Brain microvascular endothelial cell (primary cell): ENCODE data around the gene ZNF232.
"Not testable (repeated sequence)": the region's sequence is repeated elsewhere in the genome, so short reads cannot be mapped to it uniquely, and the experiment has no call there.

ENCODE experiments used
- DNase-seq: peaks from one replicate; pipeline ENCODE4 v3.0.0-alpha.2; 2020
- H3K27ac ChIP-seq: fragments of 250-450 bp; sonication (Bioruptor Pico); 2 replicates; pipeline ENCODE4 v1.5.1; 2020; ENCODE audit warnings: mild to moderate bottlenecking, moderate library complexity
- H3K27me3 ChIP-seq: fragments of 250-450 bp; sonication (Bioruptor Pico); replicated peaks from 2 replicates; pipeline ENCODE4 v1.5.1; 2020; ENCODE audit warnings: mild to moderate bottlenecking
- H3K36me3 ChIP-seq: fragments of 250-450 bp; sonication (Bioruptor Pico); replicated peaks from 2 replicates; pipeline ENCODE4 v1.5.1; 2020; ENCODE audit warnings: mild to moderate bottlenecking
- H3K4me3 ChIP-seq: 2 replicates; pipeline ENCODE4 v1.5.1; 2011; ENCODE audit warnings: low read depth, mild to moderate bottlenecking, control low read depth, low read length, moderate library complexity
- in situ Hi-C: cut with HindIII; loops from 2 replicates; pipeline ENCODE4 v1.10.0; 2017; ENCODE audit warnings: low sequenced_read_pairs, low pct_ligation_motif_present
- TF ChIP-seq, protein P1 (sequence below): IDR thresholded peaks from 2 replicates; pipeline ENCODE4 v1.5.1; 2011; ENCODE audit warnings: low read depth, mild to moderate bottlenecking, moderate library complexity, low read length, control low read depth, inconsistent platforms; ENCODE audit errors: missing control alignments

The ZNF232 gene

DNA sequence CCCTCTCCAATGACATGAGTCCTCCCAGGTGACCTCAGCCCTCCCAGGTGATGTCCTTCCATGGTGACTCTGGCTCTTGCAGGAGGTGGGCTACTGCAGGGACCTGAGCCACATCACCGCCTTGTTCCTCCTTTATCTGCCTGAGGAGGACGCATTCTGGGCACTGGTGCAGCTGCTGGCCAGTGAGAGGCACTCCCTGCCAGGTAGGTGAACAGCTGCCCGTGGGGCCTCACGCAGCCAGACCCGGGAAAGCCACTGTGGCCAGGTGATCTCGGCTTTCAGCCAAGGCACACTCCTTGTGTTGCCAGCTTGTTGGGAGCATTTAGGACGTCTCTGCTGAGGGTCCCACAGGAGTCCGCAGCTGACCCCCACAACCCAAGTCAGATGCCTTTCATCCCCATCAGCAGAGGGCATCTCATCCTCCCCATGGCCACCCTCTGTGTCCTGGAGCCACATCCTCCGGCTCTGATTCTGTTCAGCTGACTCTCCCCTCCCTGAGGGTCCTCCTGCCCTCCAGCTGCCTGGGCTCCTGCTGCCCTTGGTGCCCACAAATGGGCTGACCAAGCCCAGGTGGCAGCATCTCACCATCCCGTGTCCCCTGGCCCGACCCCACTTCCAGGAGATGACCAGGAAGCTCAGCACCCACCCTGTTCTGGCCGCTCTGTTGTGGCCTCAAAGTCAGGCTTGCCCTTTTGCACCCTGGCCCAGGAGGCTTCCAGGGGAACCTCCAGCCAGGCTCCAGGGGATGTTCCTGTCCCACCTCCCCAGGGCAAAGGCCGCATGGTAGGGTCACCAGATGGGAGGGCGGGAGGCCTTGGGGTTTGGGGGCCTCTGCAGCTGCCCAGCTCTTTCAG is 24.3 kb upstream of the ZNF232 start:
- Histone ChIP-seq H3K27me3 (no peaks in the 10 kb centered on the region), H3K36me3 (no peaks in the 10 kb centered on the region), H3K27ac (no peak overlapping the region), H3K4me3 (no peak overlapping the region)
- TF ChIP-seq, protein P1, sequence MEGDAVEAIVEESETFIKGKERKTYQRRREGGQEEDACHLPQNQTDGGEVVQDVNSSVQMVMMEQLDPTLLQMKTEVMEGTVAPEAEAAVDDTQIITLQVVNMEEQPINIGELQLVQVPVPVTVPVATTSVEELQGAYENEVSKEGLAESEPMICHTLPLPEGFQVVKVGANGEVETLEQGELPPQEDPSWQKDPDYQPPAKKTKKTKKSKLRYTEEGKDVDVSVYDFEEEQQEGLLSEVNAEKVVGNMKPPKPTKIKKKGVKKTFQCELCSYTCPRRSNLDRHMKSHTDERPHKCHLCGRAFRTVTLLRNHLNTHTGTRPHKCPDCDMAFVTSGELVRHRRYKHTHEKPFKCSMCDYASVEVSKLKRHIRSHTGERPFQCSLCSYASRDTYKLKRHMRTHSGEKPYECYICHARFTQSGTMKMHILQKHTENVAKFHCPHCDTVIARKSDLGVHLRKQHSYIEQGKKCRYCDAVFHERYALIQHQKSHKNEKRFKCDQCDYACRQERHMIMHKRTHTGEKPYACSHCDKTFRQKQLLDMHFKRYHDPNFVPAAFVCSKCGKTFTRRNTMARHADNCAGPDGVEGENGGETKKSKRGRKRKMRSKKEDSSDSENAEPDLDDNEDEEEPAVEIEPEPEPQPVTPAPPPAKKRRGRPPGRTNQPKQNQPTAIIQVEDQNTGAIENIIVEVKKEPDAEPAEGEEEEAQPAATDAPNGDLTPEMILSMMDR: no peak
- in situ Hi-C loops: no loop called here
- DNase-seq: no peak

GRCh38 chr17:5135131-5135712 is 23.5 kb upstream of the ZNF232 start:
- DNase-seq, H3K27ac ChIP-seq, H3K4me3 ChIP-seq, H3K36me3 ChIP-seq, in situ Hi-C loops, H3K27me3 ChIP-seq: not testable (repeated sequence)

DNA sequence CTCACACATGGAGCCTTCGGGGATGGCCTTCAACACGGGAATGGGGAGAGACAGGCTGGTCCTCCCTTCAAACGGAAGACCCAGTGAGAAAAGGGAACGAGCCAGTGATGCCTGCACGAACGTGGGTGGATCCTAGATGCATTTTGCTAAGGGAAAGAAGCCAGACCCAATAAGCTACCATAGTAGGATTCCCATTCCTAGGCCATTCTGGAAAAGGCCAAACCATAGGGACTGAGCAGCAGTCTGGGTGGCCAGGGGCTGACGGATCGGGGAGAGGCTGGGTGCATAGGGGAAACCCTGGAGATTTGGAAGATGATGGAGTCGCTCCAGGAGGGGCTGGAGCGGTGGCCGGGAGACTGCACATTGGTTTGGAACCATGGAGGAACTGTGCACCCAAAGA is 22.9 kb upstream of the ZNF232 start:
- not testable (repeated sequence) for DNase-seq

GRCh38 chr17:5133961-5134360 is 22.3 kb upstream of the ZNF232 start:
- H3K27me3 ChIP-seq, DNase-seq, H3K27ac ChIP-seq, in situ Hi-C loops, H3K36me3 ChIP-seq, H3K4me3 ChIP-seq: not testable (repeated sequence)

More for the DNA sequence above, 22.9 kb upstream of the ZNF232 start:
- H3K4me3 ChIP-seq, H3K27me3 ChIP-seq, H3K36me3 ChIP-seq, in situ Hi-C loops, H3K27ac ChIP-seq: not testable (repeated sequence)

GRCh38 chr17:5133311-5133710 is 21.6 kb upstream of the ZNF232 start:
- TF ChIP-seq, protein P1: no peak
- H3K27me3 ChIP-seq: no peaks in the 10 kb centered on the region
- no peaks in the 10 kb centered on the region for H3K36me3 ChIP-seq
- DNase-seq: no peak
- no peak overlapping the region for H3K4me3 ChIP-seq
- H3K27ac ChIP-seq: no peak overlapping the region
- in situ Hi-C loops: no loop called here

DNA sequence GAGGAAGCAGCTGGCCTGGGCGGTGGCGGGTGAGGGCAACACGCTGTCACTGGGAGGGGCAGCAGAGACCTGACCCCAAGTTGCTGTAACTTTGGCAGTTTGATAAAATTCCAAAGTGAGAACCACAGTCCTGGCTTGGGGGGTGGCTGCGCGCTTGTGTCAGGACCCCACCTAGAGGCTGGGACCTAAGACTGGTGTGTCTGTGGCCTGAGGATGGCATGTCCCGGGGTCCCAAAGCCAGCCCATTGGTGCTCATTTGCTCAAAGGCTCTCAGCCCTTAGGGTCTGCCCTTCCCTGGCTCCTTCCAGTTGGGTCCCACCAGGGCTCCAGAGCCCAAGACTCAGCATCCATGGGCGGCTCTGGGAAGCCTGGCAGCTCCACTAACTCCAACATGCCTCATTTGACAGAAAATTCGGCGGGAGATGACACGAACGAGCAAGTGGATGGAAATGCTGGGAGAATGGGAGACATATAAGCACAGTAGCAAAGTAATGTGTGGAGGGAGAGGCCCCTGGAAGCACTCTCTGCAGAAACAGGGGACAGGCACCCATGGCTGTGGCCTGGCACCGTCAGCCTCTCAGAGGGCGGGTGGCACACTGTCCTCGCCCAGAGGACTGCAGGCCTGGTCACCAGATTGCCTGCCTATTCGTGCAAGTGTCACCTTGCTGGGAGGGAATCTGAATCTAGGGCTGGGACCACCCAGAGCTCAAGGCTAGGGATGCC is 21.0 kb upstream of the ZNF232 start:
- in situ Hi-C loops, DNase-seq: not testable (repeated sequence)

DNA sequence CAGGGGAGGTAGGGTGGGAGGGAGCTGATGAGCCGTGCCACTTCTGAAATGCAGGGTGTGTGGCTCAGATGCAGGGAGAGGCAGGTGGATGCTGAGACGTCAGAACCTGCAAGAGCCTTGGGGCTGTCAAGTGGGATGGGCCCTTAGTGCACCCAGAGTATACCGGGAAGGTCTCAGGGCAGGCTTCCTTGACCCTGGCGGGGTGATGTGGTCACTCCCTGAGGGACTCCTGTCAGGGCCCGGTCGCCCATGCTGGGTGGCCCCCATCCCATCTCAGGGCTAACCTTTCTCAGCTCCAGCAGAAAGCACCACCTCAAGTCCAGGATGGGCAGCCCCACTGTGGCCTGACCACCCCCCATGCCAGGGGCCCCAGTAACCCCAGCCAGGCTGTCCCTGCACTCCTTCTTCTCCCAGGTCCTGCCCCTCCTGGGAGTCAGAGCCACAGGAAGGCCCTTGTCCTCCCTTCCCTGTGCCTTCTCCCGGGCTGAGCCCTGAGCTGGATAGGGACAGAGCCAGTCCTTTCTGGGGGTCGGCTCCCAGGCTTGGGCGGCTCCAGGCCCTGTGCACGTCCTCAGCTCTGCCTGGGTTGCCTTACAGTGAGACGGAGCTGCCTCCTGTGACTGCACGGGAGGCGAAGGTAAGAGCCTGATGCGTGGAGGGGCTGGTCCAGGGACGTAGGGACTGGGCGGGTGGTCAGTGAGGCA is 20.3 kb upstream of the ZNF232 start:
- DNase-seq, in situ Hi-C loops, H3K27ac ChIP-seq, H3K36me3 ChIP-seq, H3K4me3 ChIP-seq, H3K27me3 ChIP-seq: not testable (repeated sequence)

More for the DNA sequence above, 21.0 kb upstream of the ZNF232 start:
- not testable (repeated sequence) for H3K27ac ChIP-seq, H3K36me3 ChIP-seq, H3K27me3 ChIP-seq, H3K4me3 ChIP-seq
